Stomach (tissue), 9 donors: Measurements from ENCODE around the gene CD82. TPM values are rescaled to one million over a fixed set of nuclear protein-coding genes. Genes with fewer than 3 reads are reported as not detected.
A peak's percentile ranks its signal among the peaks of the same experiment; 100 is the strongest.

Experiments used
- DNase-seq, 2 donors: peaks; one replicate each; pipeline versions ENCODE4 v3.0.0 to v3.0.0-alpha.2; 2013 to 2019
- H3K27ac ChIP-seq, 5 donors: fragments of 200-600 bp in 4 of 5; sonication (generic) in 4 of 5; one replicate each; pipeline ENCODE4 v1.5.1; 2013 to 2019; ENCODE audit warnings: mild to moderate bottlenecking in 1 of 5, moderate library complexity in 1 of 5
- H3K27me3 ChIP-seq, 3 donors: fragments of 200-600 bp; sonication (generic); one replicate each; pipeline ENCODE4 v1.5.1; 2017 to 2019; ENCODE audit warnings: mixed run types in 1 of 3
- H3K36me3 ChIP-seq, 4 donors: fragments of 200-600 bp; sonication (generic); 1 replicate in 3 of 4; 2 replicates in 1 of 4; pipeline ENCODE4 v1.5.1; 2016 to 2019
- H3K4me1 ChIP-seq, 4 donors: fragments of 200-600 bp; sonication (generic); one replicate each; pipeline ENCODE4 v1.5.1; 2016 to 2019
- H3K4me3 ChIP-seq, 4 donors: fragments of 200-600 bp; sonication (generic) in 3 of 4; one replicate each; pipeline ENCODE4 v1.5.1; 2016 to 2019; ENCODE audit warnings: mild to moderate bottlenecking in 1 of 4
- H3K9me3 ChIP-seq, 4 donors: fragments of 200-600 bp; sonication (generic); one replicate each; pipeline ENCODE4 v1.5.1; 2016 to 2019
- EP300 ChIP-seq: sonication (generic); formaldehyde crosslinking; IDR thresholded peaks from one replicate; pipeline ENCODE4 v1.6.1; 2017; ENCODE audit warnings: antibody characterized with exemption
- POLR2A ChIP-seq, 4 donors: fragments of 450-650 bp; IDR thresholded peaks; one replicate each; pipeline ENCODE4 v1.6.1; 2016; ENCODE audit warnings: antibody characterized with exemption in 4 of 4, control low read depth in 2 of 4, mild to moderate bottlenecking in 1 of 4, moderate library complexity in 1 of 4
- POLR2AphosphoS5 ChIP-seq, 3 donors: sonication (generic); formaldehyde crosslinking; IDR thresholded peaks; one replicate each; pipeline ENCODE4 v1.6.1; 2016; ENCODE audit warnings: antibody characterized with exemption in 3 of 3
- WGBS, 5 donors: extraction: QIAGEN DNeasy Blood & Tissue Kit in 3 of 5; methylation state at CpG; one replicate each; pipeline versions ENCODE4 v1.1.5 to v1.1.7; 2013 to 2018; 5-methylcytosine and 5-hydroxymethylcytosine counted together
- intact Hi-C: fragments of 100-400 bp; cut with DNase I; formaldehyde crosslinking; loops from one replicate; pipeline ENCODE4 v1.15.1; 2023; ENCODE audit warnings: low total_unique reads
- polyA plus RNA-seq, 3 donors: library from polyadenylated mRNA; stranded (reverse); fragments of 200-250 nt; gene quantifications; one replicate each; pipeline ENCODE4 v1.2.3, GENCODE V29; 2013
- total RNA-seq, 5 donors: library from RNA; depleted of rRNA; stranded (reverse); fragments of >200 nt; gene quantifications; one replicate each; pipeline versions ENCODE4 v1.1.0 to v1.2.3, GENCODE V29; 2014 to 2016
- TF ChIP-seq, protein P1 (sequence below), 7 experiments: fragments of 450-650 bp in 4 of 7; fragments of 200-600 bp in 3 of 7; sonication (generic) in 3 of 7; IDR thresholded peaks; one replicate each; pipeline ENCODE4 v1.5.1; 2016 to 2019; ENCODE audit warnings: antibody characterized with exemption in 7 of 7, control low read depth in 2 of 7, mild to moderate bottlenecking in 1 of 7
- donor health status: healthy with polysubstance abuse.
- donor health status: Bipolar disorder and iron deficiency.
- donor health status: healthy.

CD82 gene
- total and polyA plus RNA-seq, 8 donors, result 0.58 to 54.4 (median 25.3) TPM

GRCh38 chr11:44577231-44577830, 11.9 kb downstream of the CD82 start:
- Histone ChIP-seq H3K4me3 (no peak overlapping the region), H3K4me1 (peaks cover 44 to 95% (median 88%) of the 10 kb centered on the region in 4 donors), H3K36me3 (no peaks in the 10 kb centered on the region), H3K27me3 (no peaks in the 10 kb centered on the region), H3K9me3 (no peaks in the 10 kb centered on the region), H3K27ac (peak overlapping the region; percentile 22 to 75 (median 39))
- TF ChIP-seq POLR2A (IDR thresholded peaks at IDR 0.05) (no peak), EP300 (no peak), POLR2AphosphoS5 (IDR thresholded peaks at IDR 0.05) (no peak)
- TF ChIP-seq, protein P1, sequence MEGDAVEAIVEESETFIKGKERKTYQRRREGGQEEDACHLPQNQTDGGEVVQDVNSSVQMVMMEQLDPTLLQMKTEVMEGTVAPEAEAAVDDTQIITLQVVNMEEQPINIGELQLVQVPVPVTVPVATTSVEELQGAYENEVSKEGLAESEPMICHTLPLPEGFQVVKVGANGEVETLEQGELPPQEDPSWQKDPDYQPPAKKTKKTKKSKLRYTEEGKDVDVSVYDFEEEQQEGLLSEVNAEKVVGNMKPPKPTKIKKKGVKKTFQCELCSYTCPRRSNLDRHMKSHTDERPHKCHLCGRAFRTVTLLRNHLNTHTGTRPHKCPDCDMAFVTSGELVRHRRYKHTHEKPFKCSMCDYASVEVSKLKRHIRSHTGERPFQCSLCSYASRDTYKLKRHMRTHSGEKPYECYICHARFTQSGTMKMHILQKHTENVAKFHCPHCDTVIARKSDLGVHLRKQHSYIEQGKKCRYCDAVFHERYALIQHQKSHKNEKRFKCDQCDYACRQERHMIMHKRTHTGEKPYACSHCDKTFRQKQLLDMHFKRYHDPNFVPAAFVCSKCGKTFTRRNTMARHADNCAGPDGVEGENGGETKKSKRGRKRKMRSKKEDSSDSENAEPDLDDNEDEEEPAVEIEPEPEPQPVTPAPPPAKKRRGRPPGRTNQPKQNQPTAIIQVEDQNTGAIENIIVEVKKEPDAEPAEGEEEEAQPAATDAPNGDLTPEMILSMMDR (IDR thresholded peaks at IDR 0.05), result no peak
- DNase-seq, result peak in 1 of 2 donors; percentile 36
- 44 to 77% (median 56%) methylated on average over 7 of the region's 7 CpGs for WGBS, 5 donors
- intact Hi-C loops, result no loop called here

DNA sequence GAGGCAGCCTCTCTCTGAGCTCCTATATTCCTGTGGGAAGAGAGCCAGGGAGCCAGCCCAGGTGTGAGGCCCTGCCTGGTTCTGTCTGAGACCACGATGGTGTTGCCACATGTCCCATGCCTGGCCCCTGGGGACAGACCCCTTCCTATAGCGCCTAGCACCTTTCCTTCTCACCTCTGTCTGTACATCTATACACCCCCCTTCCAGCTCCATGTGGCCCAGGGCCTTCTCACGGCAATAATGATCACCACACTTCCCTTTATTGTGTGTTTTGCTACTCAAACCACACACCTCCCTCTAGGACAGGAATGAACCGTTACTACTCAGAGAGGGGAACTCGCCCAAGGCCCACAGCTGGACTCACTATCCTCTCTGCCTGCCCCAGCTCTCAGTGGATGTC, 12.8 kb downstream of the CD82 start:
- Histone ChIP-seq H3K36me3 (no peaks in the 10 kb centered on the region), H3K9me3 (peaks cover 0 to 4% (median 3%) of the 10 kb centered on the region in 4 donors), H3K4me3 (no peak overlapping the region), H3K27ac (peak overlapping the region in 4 of 5 donors; percentile 15 to 75 (median 30)), H3K27me3 (no peaks in the 10 kb centered on the region), H3K4me1 (peaks cover 40 to 88% (median 79%) of the 10 kb centered on the region in 4 donors)
- intact Hi-C loops, result no loop called here
- no peak for DNase-seq
- TF ChIP-seq POLR2A (IDR thresholded peaks at IDR 0.05) (no peak), EP300 (no peak), POLR2AphosphoS5 (IDR thresholded peaks at IDR 0.05) (no peak)
- TF ChIP-seq, protein P1 (IDR thresholded peaks at IDR 0.05), result no peak
- WGBS, 5 donors, result 67 to 76% (median 71%) methylated on average over 5 of the region's 5 CpGs

- Histone ChIP-seq H3K36me3 (no peaks in the 10 kb centered on the region), H3K27me3 (no peaks in the 10 kb centered on the region), H3K4me1 (peaks cover 38 to 85% (median 78%) of the 10 kb centered on the region in 4 donors), H3K9me3 (peaks cover 0 to 4% (median 3%) of the 10 kb centered on the region in 4 donors), H3K4me3 (no peak overlapping the region), H3K27ac (peak overlapping the region; percentile 23 to 75 (median 38))
- intact Hi-C loops, result no loop called here
- TF ChIP-seq POLR2AphosphoS5 (IDR thresholded peaks at IDR 0.05) (no peak), EP300 (no peak), POLR2A (IDR thresholded peaks at IDR 0.05) (no peak)
- TF ChIP-seq, protein P1 (IDR thresholded peaks at IDR 0.05), result no peak
- DNase-seq, result peak in 1 of 2 donors; percentile 55
- WGBS, 5 donors, result 23 to 44% (median 40%) methylated on average over 5 to 6 of the region's 6 CpGs
Observed at GRCh38 chr11:44579302-44579761, 13.9 kb downstream of the CD82 start.

- Histone ChIP-seq H3K36me3 (peaks cover 0 to 8% (median 2%) of the 10 kb centered on the region in 4 donors), H3K9me3 (peaks cover 0 to 4% (median 3%) of the 10 kb centered on the region in 4 donors), H3K4me1 (peaks cover 49 to 85% (median 78%) of the 10 kb centered on the region in 4 donors), H3K27ac (no peak overlapping the region), H3K27me3 (no peaks in the 10 kb centered on the region), H3K4me3 (no peak overlapping the region)
- intact Hi-C loops, result no loop called here
- DNase-seq, result no peak
- TF ChIP-seq POLR2A (IDR thresholded peaks at IDR 0.05) (no peak), EP300 (no peak), POLR2AphosphoS5 (IDR thresholded peaks at IDR 0.05) (no peak)
- TF ChIP-seq, protein P1 (IDR thresholded peaks at IDR 0.05), result no peak
- WGBS, 5 donors, result 65 to 88% (median 73%) methylated on average over 2 of the region's 2 CpGs
Observed at GRCh38 chr11:44580701-44581100, 15.2 kb downstream of the CD82 start.
